NT2/D1 (cell line): ENCODE data around the gene QSOX2.

Experiments
- SUZ12 ChIP-seq: IDR thresholded peaks from 2 replicates; pipeline ENCODE4 v1.6.1; 2011; ENCODE audit not compliant: insufficient read length, insufficient read depth; ENCODE audit errors: extremely low read depth
- YY1 ChIP-seq: IDR thresholded peaks from 2 replicates; pipeline ENCODE4 v1.6.1; 2011; ENCODE audit not compliant: insufficient read length, insufficient read depth
- ZNF274 ChIP-seq: IDR thresholded peaks from 2 replicates; pipeline ENCODE4 v1.6.1; 2011; ENCODE audit warnings: mild to moderate bottlenecking, low read depth, low read length

DNA sequence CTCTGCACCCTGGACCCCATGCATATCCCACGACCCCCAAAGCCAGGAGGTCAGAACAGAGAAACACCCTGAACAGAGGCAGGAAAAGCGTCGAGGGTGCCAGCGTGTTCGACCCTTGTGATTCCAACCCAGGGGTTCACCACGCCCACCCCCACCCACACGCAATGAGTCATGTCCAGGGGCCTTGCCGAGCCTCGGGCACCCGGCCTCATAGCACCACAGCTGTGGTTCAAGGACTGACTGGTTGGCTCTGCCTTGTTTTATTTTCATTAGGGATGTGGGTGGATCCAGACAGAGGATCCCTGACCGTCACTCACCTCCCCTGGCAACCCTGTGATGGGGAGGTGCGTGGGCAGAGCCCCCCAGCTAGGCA is 9.5 kb upstream of the QSOX2 start:
- TF ChIP-seq ZNF274 (no peak), YY1 (no peak), SUZ12 (no peak)
